ENCODE data around the gene PNMA5. TPM values are rescaled to one million over a fixed set of nuclear protein-coding genes. Genes with fewer than 3 reads are reported as not detected.
A peak's percentile ranks its signal among the peaks of the same experiment; 100 is the strongest.
"Not testable (repeated sequence)": the region's sequence is repeated elsewhere in the genome, so short reads cannot be mapped to it uniquely, and the experiment has no call there.

Gene PNMA5
- total RNA-seq: not detected in 2 replicates

DNA sequence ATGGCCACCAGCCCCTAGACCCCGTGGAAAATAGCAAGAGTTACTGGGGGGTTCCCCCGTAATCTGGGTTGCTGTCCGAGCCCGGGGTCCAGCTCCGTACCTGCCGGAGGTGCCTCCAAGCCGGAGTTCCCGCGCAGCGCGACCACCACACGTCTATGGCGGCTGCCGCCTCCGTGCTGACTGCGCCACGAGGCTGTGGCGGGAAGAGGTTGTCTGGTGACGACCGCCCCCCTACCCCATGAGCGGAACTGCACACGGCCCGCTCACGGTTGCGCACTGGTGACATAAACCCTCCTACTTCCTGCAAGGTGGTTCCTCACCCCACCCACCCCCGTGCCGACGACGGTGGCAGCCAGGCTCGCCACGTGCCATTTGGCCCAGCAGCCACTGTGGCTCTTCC lies at the start of gene PNMA5:
Gene PNMA5 (minus strand): TSS at position 184 of the 400 bp plus-strand sequence. CDS start 2,518 bp downstream, outside the sequence.
- DNase-seq (ENCODE audit: low read depth, low spot score): no peak

DNA sequence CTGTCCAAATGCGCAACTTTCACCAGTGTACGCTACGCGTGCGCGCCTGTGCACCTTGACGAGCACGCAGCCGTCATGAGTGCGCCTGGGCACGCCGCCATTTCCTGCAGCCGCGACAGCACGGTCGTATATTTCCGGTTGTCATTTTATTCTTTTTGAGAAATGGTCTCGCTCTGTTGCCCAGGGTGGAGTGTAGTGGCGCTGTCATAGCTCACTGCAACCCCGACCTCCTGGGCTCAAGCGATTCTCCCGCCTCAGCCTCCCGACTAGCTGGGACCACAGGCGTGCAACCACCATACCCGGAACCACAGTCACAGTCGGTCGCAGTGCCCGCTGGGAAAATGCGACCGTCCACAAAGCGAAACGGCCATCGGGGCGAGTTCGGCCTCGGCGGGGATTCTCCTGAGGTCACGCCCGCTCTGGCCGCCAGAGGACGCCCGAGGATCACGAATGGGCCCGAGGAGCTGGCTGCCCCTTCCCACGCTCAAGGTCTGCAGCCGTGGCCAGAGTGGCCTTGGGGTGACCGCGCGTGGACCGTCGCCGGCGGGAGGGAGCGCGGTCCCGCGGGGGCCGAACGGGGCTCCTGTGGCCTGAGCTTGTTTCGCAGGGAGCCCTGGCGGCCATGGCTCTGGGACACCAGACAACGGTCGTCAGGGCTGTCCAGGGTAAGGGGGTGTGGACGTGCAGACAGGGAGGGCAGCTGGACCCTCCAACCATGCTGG lies 38.6 kb upstream of the PNMA5 start:
- DNase-seq (ENCODE audit: low read depth, low spot score): peak; percentile 4

DNA sequence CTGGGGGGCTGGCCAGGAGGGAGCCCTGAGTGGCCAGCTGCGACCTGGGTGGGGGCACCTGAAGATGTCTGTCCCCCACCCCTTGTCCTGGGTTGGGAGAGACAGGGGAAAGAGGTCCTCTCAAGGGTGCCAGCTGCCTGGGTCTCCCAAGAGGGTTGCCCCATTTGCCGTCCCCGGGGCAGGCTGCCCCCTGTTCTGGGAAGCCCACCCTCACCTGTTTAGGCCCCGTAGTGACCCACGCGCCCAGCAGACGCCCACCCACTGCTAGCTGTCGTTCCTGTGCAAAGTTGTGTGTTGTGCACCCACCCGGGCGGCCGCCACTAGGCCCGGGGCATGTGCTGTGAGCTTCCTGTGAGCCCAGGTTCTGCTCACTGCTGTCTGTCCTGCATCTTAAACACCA lies 36.9 kb upstream of the PNMA5 start:
- DNase-seq (ENCODE audit: low read depth, low spot score): no peak

DNA sequence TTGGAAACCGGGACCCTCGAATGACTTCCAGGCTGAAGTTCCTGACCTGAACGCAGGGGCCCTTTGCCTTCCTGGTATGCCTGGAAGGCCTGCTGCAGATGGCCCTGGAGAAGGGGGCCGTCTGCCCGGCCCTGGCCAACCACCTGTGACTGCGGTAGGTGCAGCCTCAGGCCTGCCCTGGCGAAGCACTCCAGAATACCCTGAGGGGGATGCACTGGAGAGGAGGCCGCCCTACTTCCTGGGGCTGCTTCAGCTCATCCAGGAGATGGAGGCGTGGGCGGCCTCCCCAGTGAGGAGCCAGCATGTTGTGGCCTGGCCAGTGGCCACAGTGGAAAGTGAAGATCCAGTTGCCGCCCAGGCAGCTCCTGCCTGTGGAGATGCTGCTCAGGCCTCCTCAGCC lies 36.0 kb upstream of the PNMA5 start:
- DNase-seq (ENCODE audit: low read depth, low spot score): no peak

DNA sequence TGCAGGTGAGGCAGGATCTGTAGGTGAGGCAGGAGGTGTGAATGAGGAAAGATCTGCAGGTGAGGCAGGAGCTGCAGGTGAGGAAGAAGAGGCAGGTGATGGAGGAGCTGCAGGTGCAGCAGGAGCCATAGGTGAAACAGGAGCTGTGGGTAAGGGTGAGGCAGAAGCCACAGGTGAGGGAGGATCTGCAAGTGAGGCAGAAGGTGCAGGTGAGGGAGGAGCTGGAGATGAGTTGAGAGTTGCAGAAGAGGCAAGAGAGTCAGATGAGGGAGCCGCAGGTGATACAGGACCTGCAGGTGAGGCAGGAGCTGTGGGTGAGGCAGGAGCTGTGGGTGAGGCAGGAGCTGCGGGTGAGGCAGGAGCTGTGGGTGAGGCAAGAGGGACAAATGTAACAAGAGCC lies 35.2 kb upstream of the PNMA5 start:
- DNase-seq (ENCODE audit: low read depth, low spot score): no peak

DNA sequence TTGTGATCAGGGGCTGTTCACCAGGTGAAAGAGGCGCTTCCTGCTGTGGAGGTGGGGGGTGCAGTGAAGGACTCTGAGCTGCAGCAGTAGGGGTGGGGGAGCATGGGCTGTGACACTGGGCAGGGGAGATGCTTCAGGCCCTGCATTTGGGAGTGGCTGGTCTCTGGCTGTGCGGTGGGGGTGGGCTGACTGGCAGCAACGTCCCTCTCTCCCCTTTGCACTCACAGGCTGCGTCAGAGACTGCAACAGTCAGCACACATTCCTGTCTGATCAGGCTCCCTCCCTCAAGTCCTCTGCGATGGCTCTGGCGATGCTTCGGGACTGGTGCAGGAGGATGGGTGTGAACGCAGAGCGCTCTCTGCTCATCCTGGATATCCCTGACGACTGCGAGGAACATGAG lies 34.6 kb upstream of the PNMA5 start:
- DNase-seq (ENCODE audit: low read depth, low spot score): not testable (repeated sequence)

DNA sequence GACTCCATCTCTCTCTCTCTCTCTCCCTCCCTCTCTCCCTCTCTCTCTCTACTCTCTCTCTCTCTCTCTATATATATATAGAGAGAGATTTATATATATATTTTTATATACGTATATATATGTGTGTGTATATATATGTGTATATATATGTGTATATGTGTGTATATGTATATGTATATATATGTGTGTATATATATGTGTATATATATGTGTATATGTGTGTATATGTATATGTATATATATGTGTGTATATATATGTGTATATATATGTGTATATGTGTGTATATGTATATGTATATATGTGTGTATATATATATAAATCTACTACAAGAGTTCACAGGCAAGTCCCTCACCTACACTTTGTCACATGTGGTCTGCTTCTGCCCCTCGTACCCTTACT lies 32.6 kb upstream of the PNMA5 start:
- DNase-seq (ENCODE audit: low read depth, low spot score): not testable (repeated sequence)

DNA sequence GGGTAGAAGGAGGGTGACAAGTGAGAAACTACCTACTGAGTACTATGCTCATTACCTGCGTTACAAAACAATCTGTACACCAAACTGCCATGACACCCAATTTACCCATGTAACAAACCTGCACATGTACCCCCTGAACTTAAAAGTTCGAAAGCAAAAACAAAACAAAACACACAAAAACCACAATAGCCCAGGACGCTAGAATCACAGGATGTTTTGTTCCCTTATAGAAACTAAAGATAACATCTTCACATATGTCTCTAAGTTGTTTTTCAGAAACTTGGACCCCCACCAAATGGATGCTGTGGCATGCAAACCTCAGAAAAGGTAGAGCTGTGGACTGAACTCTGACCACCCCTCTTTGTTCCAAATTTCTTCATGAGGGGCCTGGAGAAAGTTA lies 25.2 kb upstream of the PNMA5 start:
- no peak for DNase-seq (ENCODE audit: low read depth, low spot score)

DNA sequence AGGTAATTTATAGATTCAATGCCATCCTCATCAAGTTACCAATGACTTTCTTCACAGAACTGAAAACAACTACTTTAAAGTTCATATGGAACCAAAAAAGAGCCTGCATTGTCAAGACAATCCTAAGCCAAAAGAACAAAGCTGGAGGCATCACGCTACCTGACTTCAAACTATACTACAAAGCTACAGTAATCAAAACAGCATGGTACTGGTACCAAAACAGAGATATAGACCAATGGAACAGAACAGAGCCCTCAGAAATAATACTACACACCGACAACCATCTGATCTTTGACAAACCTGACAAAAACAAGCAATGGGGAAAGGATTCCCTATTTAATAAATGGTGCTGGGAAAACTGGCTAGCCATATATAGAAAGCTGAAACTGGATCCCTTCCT lies 23.3 kb upstream of the PNMA5 start:
- not testable (repeated sequence) for DNase-seq (ENCODE audit: low read depth, low spot score)

DNA sequence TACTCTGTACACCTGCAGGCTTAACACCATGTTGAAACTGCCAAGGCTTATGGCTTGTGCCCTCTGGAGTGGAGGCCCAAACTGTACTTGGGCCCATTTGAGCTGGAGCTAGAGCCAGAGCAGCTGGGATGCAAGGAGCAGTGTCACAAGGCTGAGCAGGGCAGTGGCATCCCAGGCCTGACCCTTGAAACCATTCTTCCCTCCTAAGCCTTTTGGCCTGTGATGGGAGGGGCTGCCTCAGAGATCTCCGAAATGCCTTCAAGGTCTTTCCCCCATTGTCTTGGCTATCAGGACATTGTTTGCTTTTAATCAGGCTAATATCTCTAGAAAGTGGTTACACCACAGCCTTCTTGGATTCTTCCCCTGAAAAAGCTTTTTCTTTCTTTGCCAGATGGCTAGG lies 10.9 kb upstream of the PNMA5 start:
- DNase-seq (ENCODE audit: low read depth, low spot score): no peak

DNA sequence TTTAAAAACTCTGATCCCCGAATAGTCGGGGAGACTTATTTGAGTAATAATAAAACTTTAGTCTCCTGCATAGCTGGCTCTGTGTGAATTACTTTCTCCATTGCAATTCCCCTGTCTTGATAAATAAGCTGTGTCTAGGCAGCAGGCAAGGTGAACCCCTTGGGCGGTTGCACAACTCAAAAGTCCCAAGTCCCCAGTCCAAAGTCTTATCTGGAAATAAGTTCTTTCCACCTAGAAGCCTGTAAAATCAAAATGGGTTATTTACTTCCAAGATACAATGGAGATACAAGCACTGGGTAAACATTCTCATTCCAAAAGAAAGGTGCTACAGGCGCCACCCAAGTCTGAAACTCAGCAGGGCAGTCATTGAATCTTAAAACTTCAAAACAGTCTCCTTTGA lies 10.1 kb upstream of the PNMA5 start:
- DNase-seq (ENCODE audit: low read depth, low spot score): no peak

DNA sequence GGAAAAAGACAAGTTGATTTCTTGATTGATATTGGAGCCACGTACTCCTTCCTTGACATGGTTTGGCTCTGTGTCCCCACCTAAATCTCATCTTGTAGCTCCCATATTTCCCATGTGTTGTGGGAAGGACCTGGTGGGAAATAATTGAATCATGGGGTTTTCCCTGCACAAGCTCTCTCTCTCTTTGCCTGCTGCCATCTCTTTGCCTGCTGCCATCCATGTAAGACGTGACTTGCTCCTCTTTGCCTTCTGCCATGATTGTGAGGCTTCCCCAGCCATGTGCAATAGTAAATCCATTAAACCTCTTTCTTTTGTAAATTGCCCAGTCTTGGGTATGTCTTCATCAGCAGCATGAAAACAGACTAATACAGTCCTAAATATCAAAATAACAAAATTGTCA lies 8.3 kb upstream of the PNMA5 start:
- not testable (repeated sequence) for DNase-seq (ENCODE audit: low read depth, low spot score)

DNA sequence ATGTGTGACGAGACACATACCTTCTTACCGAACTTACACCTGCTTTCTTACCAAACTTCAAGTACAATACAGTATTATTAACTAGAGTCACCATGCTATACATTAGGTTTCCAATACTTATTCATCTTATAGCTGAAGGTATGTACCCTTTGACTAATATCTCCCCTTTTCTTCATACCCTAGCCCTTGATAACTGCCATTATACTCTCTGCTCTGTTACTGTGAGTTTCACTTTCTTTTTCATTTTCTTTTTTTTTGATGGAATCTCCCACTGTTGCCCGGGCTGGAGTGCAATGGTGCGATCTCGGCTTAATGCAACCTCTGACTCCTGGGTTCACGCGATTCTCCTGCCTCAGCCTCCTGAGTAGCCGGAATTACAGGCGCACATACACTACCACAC lies 3.4 kb upstream of the PNMA5 start:
- no peak for DNase-seq (ENCODE audit: low read depth, low spot score)

DNA sequence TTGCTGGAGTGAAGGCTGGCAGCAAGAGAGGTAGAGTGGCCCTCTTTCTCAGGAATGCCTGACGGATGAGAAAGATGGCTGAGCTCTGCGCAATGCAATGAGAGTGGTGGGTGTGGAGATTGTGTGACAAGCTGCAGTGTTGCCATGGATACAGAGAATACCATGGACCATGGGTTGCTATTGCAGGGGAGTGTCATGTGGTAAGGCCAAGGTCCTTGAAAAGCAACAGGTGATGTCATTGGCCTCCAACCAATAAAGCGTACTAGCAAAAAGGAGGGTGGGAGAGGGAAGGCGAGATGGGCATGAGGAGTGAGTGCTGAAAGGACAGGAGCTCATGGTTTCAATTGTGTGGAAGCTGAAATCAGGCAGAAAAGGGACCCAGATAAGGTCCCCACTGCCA lies 1.8 kb downstream of the PNMA5 start:
- DNase-seq (ENCODE audit: low read depth, low spot score): no peak

DNA sequence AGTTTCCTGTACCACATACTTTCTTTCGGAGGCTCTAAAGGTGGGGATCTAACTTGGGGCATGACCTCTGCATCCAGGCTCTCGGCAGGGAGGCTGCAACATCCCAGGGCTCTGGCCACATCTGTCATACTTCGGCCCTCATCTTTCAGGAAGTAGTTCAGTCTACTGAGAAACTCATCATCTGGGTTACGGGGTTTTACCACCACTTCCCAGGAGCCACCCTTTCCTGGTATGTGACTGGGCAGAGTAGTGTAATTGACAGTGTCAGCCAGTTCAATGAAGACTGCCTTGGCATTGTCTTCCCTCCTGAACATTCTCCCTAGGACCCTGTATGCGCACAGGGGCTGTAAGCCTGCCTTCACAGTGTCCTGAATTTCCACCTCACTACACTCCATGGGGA lies 2.8 kb downstream of the PNMA5 start:
- DNase-seq (ENCODE audit: low read depth, low spot score): no peak

DNA sequence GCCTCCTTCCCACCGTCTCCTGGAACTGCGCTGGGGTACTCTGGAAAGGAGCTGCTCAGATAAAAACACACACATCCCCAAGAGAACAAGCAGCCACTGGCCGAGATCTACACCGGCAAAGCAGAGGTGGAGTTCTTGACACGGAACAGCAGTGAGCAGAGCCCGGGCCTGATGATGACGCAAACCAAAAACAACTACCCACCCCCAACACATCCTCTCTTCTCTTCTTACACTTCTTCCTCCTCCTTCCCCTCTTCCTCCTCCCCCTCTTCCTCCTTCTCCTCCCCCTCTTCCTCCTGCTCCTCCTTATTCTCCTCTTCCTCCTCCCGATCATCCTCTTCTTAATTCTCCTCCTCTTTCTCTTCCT lies 4.6 kb downstream of the PNMA5 start:
- no peak for DNase-seq (ENCODE audit: low read depth, low spot score)

DNA sequence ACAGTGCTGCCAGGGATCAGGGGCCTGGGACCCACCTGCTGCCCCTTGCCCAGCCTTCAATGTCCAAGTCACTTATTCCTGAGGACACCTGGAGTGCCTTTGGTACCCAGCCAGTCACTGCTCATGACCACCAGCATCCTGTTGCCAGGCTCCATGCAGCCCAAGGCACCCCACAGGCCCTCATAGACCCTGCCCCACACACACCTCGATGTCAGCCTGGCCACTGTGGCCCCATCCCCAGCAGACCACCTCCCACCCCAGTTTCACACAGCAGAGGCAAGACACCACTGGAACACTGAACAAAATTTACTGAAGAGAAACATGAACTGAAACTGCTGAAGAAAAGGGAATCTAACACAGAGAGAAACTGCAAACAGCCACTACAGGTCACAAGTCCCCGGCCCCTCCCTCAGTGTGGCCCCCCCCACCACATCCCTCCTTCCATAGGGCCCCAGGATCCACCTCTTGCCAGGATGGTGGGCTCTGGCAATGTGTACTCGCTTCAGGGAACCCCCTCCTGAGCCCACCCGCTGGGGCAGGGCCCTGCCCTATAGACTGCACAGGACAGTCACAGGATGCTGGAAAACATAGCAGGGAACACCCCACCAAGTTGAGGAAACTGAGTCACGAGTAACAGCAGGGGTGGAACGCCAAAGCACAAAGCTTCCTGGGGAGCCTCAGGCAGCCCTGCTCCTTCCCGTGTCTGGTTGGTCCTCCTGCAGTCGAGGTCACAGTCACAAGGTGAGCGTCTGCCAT lies 5.2 kb downstream of the PNMA5 start:
- DNase-seq (ENCODE audit: low read depth, low spot score): no peak

DNA sequence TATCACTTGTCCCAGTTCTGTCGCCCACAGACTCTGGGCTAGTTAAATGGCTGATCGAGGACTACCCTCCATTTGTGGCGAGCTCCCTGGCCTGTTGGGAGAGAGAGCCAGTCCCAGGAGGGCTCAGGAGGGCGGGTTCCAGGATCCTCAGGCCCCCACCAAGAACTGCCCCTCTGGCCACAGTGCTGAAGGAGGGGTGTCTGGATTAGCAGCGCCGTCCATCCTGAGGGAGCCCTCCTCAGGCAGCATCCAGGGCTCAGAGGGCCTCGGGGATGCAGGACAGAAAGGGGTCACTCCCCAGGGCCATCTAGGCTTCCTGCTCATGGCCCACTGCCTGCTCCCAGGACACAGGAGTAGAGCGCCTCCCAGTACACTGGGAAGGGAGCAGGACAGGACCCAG lies 6.1 kb downstream of the PNMA5 start:
- no peak for DNase-seq (ENCODE audit: low read depth, low spot score)

DNA sequence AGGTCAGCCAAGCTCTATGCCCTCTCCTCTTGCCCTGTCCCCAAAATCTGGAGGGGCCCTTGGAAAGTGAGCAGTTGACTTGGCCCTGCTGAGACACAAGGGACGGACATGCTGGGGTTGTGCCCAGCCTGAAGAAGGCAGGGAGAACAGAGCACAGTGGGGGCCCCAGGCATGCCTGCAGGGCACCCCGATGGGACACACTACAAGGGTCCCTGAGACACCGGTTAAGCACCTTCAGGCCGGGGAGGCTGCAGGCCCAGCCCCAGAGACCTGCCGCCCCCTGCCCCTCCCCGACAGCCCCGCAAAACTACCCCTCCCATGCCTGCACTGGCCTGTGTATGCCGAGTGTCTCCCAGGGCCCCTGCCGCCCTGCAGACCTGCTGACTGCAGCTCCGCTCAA lies 6.8 kb downstream of the PNMA5 start:
- not testable (repeated sequence) for DNase-seq (ENCODE audit: low read depth, low spot score)

DNA sequence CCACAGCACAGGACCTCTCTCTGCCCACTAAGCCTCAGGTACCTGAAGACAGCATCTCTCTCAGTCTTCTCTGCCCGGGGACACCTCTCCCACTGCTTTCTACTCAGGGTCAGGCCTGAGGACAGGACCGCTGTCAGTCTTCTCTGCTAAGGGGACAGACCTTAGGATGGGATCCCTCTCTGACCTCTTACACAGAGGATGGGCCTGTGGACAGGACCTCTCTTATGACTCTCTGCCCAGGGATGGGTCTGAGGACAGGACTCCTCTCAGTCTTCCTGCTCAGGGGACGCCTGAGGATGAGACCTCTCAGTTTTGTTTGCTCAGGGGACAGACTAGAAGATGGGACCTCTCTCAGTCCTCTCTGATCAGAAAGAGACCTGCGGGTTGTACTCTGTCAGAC lies 8.5 kb downstream of the PNMA5 start:
- not testable (repeated sequence) for DNase-seq (ENCODE audit: low read depth, low spot score)

DNA sequence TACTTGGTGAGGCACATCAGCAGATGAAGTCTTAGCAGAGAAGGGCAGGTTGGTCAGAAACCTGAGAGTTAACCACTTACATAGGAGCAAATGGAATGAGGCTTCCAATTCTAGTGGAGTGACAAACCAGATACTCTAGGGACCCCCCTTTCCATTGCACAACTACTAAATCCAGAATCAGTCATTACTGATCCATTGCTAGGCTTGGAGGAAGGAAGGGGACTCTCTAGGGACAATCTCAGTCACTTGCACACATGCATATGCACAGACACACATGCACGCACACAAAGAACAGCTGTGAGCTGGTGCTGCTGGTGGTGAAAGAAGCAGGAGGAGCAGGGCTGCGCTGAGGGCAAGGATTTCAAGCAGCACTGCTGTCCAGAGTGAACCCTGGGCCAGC lies 25.7 kb downstream of the PNMA5 start:
- no peak for DNase-seq (ENCODE audit: low read depth, low spot score)

DNA sequence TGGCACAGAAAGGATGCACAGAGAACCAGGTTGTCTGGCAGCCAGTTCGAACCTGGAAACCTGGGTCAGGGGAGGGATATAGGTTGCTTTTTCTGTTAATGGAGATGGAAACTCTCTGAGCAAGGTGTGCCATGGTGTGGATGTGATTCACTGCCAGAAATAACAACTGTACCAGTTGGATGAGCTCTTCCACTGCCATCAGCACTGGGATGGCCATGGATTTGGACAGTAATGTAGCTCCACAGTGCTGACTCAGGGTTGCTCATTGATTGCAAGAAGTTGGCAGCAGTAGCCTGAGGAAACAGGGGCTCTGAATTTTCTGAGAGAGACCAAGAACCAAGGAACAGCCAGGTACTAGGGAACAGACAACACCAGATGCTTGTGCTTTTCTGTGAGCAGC lies 33.8 kb downstream of the PNMA5 start:
- DNase-seq (ENCODE audit: low read depth, low spot score): no peak

DNA sequence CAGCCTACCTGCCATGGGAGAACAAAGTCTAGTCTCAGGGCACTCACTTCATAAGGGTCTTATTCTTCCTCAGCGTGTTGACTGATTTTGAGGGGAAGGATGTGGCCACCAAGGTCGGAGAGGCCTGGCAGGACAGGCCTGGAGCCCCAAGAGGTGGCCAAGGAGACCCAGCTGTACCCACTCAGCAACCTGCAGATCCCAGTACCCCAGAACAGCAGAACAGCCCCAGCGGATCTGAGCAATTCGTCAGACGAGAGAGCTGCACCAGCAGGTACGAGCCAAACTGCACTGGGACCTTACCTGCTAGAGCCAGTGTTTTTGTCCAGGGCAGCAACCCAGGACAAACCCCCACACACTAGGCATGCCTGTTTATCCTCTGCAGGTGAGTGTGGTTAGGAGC lies 34.3 kb downstream of the PNMA5 start:
- no peak for DNase-seq (ENCODE audit: low read depth, low spot score)

Data from pulmonary artery endothelial cell (primary cell).